Measurements from ENCODE around the gene GRPEL1.
A peak's percentile ranks its signal among the peaks of the same experiment; 100 is the strongest.

The GRPEL1 gene

DNA sequence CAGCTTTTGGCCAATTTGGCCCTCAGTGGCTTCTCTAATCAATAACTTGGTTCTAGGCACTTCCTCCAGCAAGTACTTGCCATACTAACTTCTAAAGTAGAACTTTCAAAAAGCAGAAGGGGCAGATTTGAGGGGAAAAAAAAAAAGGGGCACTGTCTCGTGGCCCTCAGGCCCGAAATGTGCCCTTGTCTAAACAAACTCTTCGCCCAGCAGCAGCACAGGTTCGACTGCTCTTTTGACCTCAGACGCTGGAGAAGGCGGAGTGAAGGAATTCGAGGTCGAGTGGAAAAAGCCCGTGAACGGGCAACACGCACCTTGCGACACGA, 775 bp downstream of the GRPEL1 start:
- H3K4me3 ChIP-seq (ENCODE audit: low read depth, low read length) = peak overlapping the region; percentile 87

- peak overlapping the region; percentile 87 for H3K4me3 ChIP-seq (ENCODE audit: low read depth, low read length)
These were observed 1.4 kb downstream of the GRPEL1 start for GRCh38 chr4:7066493-7066892.

DNA sequence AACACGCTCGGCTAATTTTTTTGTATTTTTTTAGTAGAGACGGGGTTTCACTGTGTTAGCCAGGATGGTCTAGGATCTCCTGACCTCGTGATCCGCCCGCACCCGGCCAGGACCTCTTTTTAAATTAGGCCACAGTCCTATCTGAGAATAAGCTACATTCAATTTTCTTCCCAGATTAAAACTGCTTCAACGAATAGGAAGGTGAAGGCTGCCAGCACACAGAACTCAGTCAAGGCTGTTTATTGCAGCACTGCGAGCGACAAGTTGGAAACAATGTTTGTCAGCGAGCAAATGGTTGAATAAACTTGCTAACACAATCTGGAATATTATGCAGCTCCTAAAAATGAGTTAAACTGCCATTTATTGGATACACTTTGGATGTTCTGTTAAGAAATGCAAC, 1.9 kb downstream of the GRPEL1 start:
- no peak overlapping the region for H3K4me3 ChIP-seq (ENCODE audit: low read depth, low read length)

GRCh38 chr4:7063362-7063761, 4.5 kb downstream of the GRPEL1 start:
- H3K4me3 ChIP-seq (ENCODE audit: low read depth, low read length) = no peak overlapping the region

- no peak overlapping the region for H3K4me3 ChIP-seq (ENCODE audit: low read depth, low read length)
These were observed 5.0 kb downstream of the GRPEL1 start for GRCh38 chr4:7062816-7063215.

GRCh38 chr4:7061815-7062214, 6.0 kb downstream of the GRPEL1 start:
- H3K4me3 ChIP-seq (ENCODE audit: low read depth, low read length) = no peak overlapping the region

- H3K4me3 ChIP-seq (ENCODE audit: low read depth, low read length) = no peak overlapping the region
These were observed 7.3 kb downstream of the GRPEL1 start for GRCh38 chr4:7060346-7061150.

GRCh38 chr4:7059662-7060061, 8.2 kb downstream of the GRPEL1 start:
- no peak overlapping the region for H3K4me3 ChIP-seq (ENCODE audit: low read depth, low read length)

- no peak overlapping the region for H3K4me3 ChIP-seq (ENCODE audit: low read depth, low read length)
These were observed 9.1 kb downstream of the GRPEL1 start for GRCh38 chr4:7058792-7059191.

GRCh38 chr4:7055990-7056325, 11.9 kb downstream of the GRPEL1 start:
- H3K4me3 ChIP-seq (ENCODE audit: low read depth, low read length) = no peak overlapping the region

- H3K4me3 ChIP-seq (ENCODE audit: low read depth, low read length) = no peak overlapping the region
These were observed 12.5 kb downstream of the GRPEL1 start for GRCh38 chr4:7055111-7055989.

- H3K4me3 ChIP-seq (ENCODE audit: low read depth, low read length) = no peak overlapping the region
These were observed 13.6 kb downstream of the GRPEL1 start for GRCh38 chr4:7054106-7054880.

GRCh38 chr4:7052923-7053715, 14.7 kb downstream of the GRPEL1 start:
- no peak overlapping the region for H3K4me3 ChIP-seq (ENCODE audit: low read depth, low read length)

DNA sequence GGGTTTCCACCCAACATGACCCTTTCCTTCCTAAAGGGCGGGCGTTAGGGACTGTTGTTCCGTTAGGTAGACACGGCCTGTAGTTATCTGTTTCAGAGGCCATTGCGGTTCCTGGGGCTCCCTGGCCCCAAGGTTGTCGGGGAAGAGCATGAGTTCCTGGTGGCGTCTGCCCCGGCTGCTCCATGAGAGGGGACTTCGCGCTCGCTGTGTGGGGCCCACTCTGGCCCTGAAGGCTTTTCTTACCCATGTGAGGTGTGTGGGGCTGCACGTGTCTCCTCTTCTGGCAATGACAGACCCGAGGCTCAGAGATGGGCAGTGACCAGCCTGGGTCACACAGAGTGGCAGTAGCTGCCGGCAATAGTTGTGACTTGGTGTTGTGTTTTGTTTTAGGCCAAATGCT, 15.6 kb downstream of the GRPEL1 start:
- H3K4me3 ChIP-seq (ENCODE audit: low read depth, low read length) = no peak overlapping the region

DNA sequence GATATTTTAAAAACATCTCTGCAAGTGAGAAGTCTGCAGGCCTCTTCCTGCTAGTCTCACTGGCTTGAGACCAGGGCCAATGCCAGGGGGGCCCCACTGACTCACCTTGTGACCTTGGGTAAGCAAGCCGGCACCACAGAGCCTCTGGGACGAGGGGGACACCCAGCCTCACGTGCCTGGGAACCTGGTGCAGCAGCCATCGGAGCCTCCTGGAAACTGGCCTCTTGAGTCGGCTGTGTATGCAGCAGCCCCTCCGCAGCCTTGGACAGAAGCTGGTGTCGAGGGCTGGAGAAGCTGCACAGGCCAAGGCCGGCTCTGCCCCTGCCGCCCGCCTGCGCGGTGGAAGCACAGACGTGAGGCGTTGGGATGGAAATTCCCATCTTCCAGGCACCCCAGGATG, 16.0 kb downstream of the GRPEL1 start:
- H3K4me3 ChIP-seq (ENCODE audit: low read depth, low read length) = no peak overlapping the region

- no peak overlapping the region for H3K4me3 ChIP-seq (ENCODE audit: low read depth, low read length)
These were observed 16.7 kb downstream of the GRPEL1 start for GRCh38 chr4:7051144-7051495.

GRCh38 chr4:7050481-7051143, 17.3 kb downstream of the GRPEL1 start:
- H3K4me3 ChIP-seq (ENCODE audit: low read depth, low read length) = no peak overlapping the region

DNA sequence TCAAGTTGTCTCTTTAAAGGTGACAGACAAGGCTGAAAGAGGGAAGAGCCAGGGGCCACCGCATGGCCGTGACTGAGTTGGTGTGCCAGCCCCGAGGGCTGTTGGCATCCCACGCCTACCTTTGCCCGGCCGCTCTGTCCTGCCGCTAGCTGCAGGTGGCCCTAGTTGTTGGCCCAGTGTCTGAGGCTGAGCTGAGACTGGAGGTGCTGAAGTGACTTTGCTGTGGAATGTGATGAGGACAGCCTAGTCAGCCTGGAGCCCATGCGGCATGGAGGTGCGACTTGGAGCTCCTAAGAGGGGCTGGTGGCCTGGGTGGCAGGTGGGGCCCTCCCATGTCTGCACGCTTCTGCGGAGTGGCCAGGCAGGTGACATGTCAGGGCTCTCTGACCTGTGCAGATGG, 18.1 kb downstream of the GRPEL1 start:
- H3K4me3 ChIP-seq (ENCODE audit: low read depth, low read length) = no peak overlapping the region

DNA sequence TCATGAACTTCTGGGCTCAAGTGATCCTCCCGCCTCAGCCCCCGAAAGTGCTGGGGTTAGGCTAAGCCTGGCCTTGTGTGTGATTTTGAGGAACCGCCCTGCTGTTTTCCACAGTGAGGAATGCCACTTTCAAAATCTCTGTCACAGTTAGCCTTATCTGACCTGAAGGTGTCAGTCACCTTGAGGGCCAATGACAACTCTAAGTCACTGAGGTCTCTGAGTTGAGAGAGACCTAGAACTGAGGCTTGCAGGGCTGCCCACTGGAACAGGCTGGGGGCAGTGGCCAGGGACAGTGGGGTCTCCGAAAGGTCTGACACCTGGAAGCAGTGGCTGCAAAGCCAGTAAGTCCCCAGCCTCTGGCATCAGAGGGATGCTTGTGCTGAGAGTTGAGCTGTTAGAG, 18.6 kb downstream of the GRPEL1 start:
- H3K4me3 ChIP-seq (ENCODE audit: low read depth, low read length) = no peak overlapping the region

- H3K4me3 ChIP-seq (ENCODE audit: low read depth, low read length) = no peak overlapping the region
These were observed 19.2 kb downstream of the GRPEL1 start for GRCh38 chr4:7048642-7049041.
